ENCODE measurements around the gene SUPT16H.

GRCh38 chr14:21317398-21317797, 66.4 kb downstream of the SUPT16H start:
- TF ChIP-seq CTCF (IDR thresholded peaks at IDR 0.05) (no peak), POLR2A (IDR thresholded peaks at IDR 0.05) (no peak), EP300 (IDR thresholded peaks at IDR 0.05) (no peak)
